ENCODE data around the gene LGALS9C. TPM values are rescaled to one million over a fixed set of nuclear protein-coding genes. Genes with fewer than 3 reads are reported as not detected.
"Not testable (repeated sequence)": the region's sequence is repeated elsewhere in the genome, so short reads cannot be mapped to it uniquely, and the experiment has no call there.

Gene LGALS9C
- total and polyA plus RNA-seq, 2 of the 13 experiments (the other 11 are each of a cell fraction or from before 2014, with no cell fraction given), result not detected

DNA sequence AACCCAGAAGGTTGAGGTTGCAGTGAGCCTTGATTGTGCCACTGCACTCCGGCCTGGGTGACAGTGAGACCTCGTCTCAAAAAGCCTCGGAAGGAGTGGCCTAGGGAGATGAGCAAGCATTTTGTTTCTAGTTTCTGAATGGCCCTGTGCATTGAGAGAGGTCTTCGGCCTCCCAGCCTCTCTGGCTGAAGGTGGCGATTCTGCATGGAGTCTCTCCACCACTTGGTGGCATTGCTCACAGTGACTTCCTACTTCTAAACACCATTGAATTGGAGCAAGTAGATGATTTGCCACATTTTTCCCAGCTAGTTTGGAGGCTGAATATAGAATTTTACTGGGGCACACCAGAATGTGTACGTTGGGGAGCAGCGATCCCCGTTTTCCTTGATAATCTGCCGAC, 48.4 kb downstream of the LGALS9C start:
- H3K4me3 ChIP-seq (replicated peaks in 1 of 3; ENCODE audit: insufficient read depth in 1 of 3, low read depth in 2 of 3, low read length in 3 of 3); in situ Hi-C loops (cut with HindIII; ENCODE audit: extremely low pct_ligation_motif_present, low pct_unique_long_range_greater_than_20kb); POLR2A ChIA-PET; H4K20me1 ChIP-seq (ENCODE audit: insufficient read depth, low read length); BruUV-seq (replicated peaks); H3K79me2 ChIP-seq (ENCODE audit: insufficient read depth, low read length); H3K4me2 ChIP-seq (ENCODE audit: low read depth, low read length); H3K4me1 ChIP-seq (ENCODE audit: insufficient read depth, low read length); H3K9ac ChIP-seq (ENCODE audit: insufficient read depth, low read depth, low read length); H3K27me3 ChIP-seq (ENCODE audit: control insufficient read depth in 1 of 2, insufficient read depth in 2 of 2, low read length in 2 of 2); CTCF ChIA-PET (ENCODE audit: low intra/inter-chr PET ratio, low total read pairs); DNase-seq (ENCODE audit: low spot score); H3K27ac ChIP-seq (ENCODE audit: extremely low read length, insufficient read depth, low read length); FAIRE-seq; H3K36me3 ChIP-seq (replicated peaks in 1 of 2; ENCODE audit: control insufficient read depth in 1 of 2, insufficient read depth in 2 of 2, low read length in 2 of 2); H3K9me3 ChIP-seq (ENCODE audit: low read length); H2AFZ ChIP-seq (ENCODE audit: low read length); intact Hi-C loops (cut with micrococcal nuclease; ENCODE audit: unreplicated experiment): not testable (repeated sequence)
- WGBS (ENCODE audit: low lambda C conversion rate), result 36% methylated on average over 4 of the region's 9 CpGs
- peak; percentile 80 for ATAC-seq

DNA sequence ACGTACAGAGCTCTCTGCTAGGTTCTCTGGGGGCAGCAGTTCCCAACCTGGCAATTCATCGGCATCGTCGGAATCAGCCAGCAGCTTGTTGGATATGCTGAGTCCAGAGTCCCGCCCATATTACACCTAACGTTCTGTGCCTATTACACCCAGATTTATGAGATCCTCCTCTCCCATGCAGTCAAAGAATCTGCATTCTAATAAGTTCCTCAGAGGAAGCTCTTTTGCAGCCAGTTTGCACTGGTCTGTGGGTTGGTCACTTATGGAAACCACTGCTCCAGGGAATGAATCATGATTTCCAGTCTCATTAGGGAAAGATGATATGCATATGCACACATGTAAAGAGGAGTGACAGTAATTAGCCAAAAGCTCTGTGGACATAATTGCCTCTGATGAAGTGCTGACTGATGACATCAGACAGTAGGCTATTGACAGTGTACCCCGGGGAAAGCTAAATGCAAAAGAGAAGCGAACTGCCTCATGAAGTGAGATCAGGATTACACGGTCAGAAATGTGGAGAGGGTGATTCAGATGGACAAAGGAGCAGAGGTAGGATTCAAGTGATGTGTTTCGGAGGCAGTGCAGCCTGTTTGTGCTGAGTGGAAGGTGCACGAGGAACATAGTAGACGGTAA, 49.7 kb downstream of the LGALS9C start:
- intact Hi-C loops (cut with micrococcal nuclease; ENCODE audit: unreplicated experiment); DNase-seq (ENCODE audit: low spot score); H3K4me3 ChIP-seq (replicated peaks in 1 of 3; ENCODE audit: insufficient read depth in 1 of 3, low read depth in 2 of 3, low read length in 3 of 3); ATAC-seq; H3K9ac ChIP-seq (ENCODE audit: insufficient read depth, low read depth, low read length); H2AFZ ChIP-seq (ENCODE audit: low read length); H3K27ac ChIP-seq (ENCODE audit: extremely low read length, insufficient read depth, low read length); POLR2A ChIA-PET; H3K9me3 ChIP-seq (ENCODE audit: low read length); H4K20me1 ChIP-seq (ENCODE audit: insufficient read depth, low read length); H3K36me3 ChIP-seq (replicated peaks in 1 of 2; ENCODE audit: control insufficient read depth in 1 of 2, insufficient read depth in 2 of 2, low read length in 2 of 2); H3K4me2 ChIP-seq (ENCODE audit: low read depth, low read length); H3K4me1 ChIP-seq (ENCODE audit: insufficient read depth, low read length); H3K79me2 ChIP-seq (ENCODE audit: insufficient read depth, low read length); H3K27me3 ChIP-seq (ENCODE audit: control insufficient read depth in 1 of 2, insufficient read depth in 2 of 2, low read length in 2 of 2); CTCF ChIA-PET (ENCODE audit: low intra/inter-chr PET ratio, low total read pairs); in situ Hi-C loops (cut with HindIII; ENCODE audit: extremely low pct_ligation_motif_present, low pct_unique_long_range_greater_than_20kb); BruUV-seq (replicated peaks); FAIRE-seq: not testable (repeated sequence)
- WGBS (ENCODE audit: low lambda C conversion rate), result 34% methylated on average over 7 of the region's 12 CpGs

DNA sequence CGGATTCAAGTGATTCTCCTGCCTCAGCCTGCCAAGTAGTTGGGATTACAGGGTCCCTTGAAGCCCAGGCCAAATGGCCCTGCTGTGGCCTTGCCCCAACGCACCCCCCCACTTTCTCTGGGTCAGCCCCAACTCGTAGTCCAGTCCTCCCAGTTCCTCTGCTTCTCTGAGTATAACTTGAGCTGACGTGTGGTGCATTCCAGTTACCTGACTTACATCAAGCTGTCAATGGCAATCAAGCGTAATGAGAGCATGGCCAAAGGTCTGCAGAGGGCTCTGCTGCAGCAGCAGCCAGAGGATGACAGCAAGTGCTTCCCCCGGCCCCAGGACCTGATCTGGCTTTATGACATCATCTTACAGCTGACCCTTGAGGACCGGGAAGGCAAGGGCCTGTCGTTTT, 50.8 kb downstream of the LGALS9C start:
- FAIRE-seq; H3K27me3 ChIP-seq (ENCODE audit: control insufficient read depth in 1 of 2, insufficient read depth in 2 of 2, low read length in 2 of 2); H3K4me2 ChIP-seq (ENCODE audit: low read depth, low read length); H3K4me3 ChIP-seq (replicated peaks in 1 of 3; ENCODE audit: insufficient read depth in 1 of 3, low read depth in 2 of 3, low read length in 3 of 3); H3K9me3 ChIP-seq (ENCODE audit: low read length); H3K27ac ChIP-seq (ENCODE audit: extremely low read length, insufficient read depth, low read length); H2AFZ ChIP-seq (ENCODE audit: low read length); intact Hi-C loops (cut with micrococcal nuclease; ENCODE audit: unreplicated experiment); BruUV-seq (replicated peaks); POLR2A ChIA-PET; CTCF ChIA-PET (ENCODE audit: low intra/inter-chr PET ratio, low total read pairs); H4K20me1 ChIP-seq (ENCODE audit: insufficient read depth, low read length); ATAC-seq; H3K36me3 ChIP-seq (replicated peaks in 1 of 2; ENCODE audit: control insufficient read depth in 1 of 2, insufficient read depth in 2 of 2, low read length in 2 of 2); DNase-seq (ENCODE audit: low spot score); in situ Hi-C loops (cut with HindIII; ENCODE audit: extremely low pct_ligation_motif_present, low pct_unique_long_range_greater_than_20kb); H3K4me1 ChIP-seq (ENCODE audit: insufficient read depth, low read length); H3K9ac ChIP-seq (ENCODE audit: insufficient read depth, low read depth, low read length); H3K79me2 ChIP-seq (ENCODE audit: insufficient read depth, low read length): not testable (repeated sequence)
- 0% methylated on average over 1 of the region's 8 CpGs for WGBS (ENCODE audit: low lambda C conversion rate)

DNA sequence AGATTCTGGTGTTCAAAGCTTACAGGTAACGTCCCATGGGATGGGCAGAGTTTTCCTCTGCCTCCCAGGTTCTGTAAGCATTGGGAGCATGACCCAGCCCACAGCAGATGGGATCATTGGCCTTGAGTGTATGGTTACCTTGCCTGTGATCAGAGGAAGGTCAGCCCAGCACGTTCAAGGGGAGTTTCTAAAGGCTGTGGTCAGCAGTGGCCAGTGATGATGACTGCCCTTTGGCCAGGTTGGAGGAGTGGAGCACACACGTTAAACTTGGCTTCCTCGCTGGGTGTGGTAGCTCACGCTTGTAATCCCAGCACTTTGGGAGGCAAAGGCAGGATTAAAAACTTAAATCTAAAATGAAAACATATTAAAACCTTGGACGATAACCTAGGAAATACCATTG, 51.8 kb downstream of the LGALS9C start:
- WGBS (ENCODE audit: low lambda C conversion rate), result 10% methylated on average over 1 of the region's 6 CpGs
- H4K20me1 ChIP-seq (ENCODE audit: insufficient read depth, low read length); H3K79me2 ChIP-seq (ENCODE audit: insufficient read depth, low read length); H2AFZ ChIP-seq (ENCODE audit: low read length); in situ Hi-C loops (cut with HindIII; ENCODE audit: extremely low pct_ligation_motif_present, low pct_unique_long_range_greater_than_20kb); H3K4me1 ChIP-seq (ENCODE audit: insufficient read depth, low read length); FAIRE-seq; H3K4me3 ChIP-seq (replicated peaks in 1 of 3; ENCODE audit: insufficient read depth in 1 of 3, low read depth in 2 of 3, low read length in 3 of 3); ATAC-seq; DNase-seq (ENCODE audit: low spot score); CTCF ChIA-PET (ENCODE audit: low intra/inter-chr PET ratio, low total read pairs); POLR2A ChIA-PET; H3K9ac ChIP-seq (ENCODE audit: insufficient read depth, low read depth, low read length); H3K27me3 ChIP-seq (ENCODE audit: control insufficient read depth in 1 of 2, insufficient read depth in 2 of 2, low read length in 2 of 2); BruUV-seq (replicated peaks); H3K27ac ChIP-seq (ENCODE audit: extremely low read length, insufficient read depth, low read length); H3K4me2 ChIP-seq (ENCODE audit: low read depth, low read length); H3K36me3 ChIP-seq (replicated peaks in 1 of 2; ENCODE audit: control insufficient read depth in 1 of 2, insufficient read depth in 2 of 2, low read length in 2 of 2); intact Hi-C loops (cut with micrococcal nuclease; ENCODE audit: unreplicated experiment); H3K9me3 ChIP-seq (ENCODE audit: low read length): not testable (repeated sequence)
